GM18858 (cell line): ENCODE data around the gene AKAP13.
"Not testable (repeated sequence)": the region's sequence is repeated elsewhere in the genome, so short reads cannot be mapped to it uniquely, and the experiment has no call there.

Source experiments
- ATAC-seq: cut with Tn5 transposase; IDR thresholded peaks from one replicate; pipeline ENCODE4 v1.9.1; 2021; ENCODE audit not compliant: unreplicated experiment

AKAP13 gene

GRCh38 chr15:85583923-85584390, 203.6 kb downstream of the AKAP13 start:
- ATAC-seq = peak; percentile 37

GRCh38 chr15:85584872-85585271, 204.5 kb downstream of the AKAP13 start:
- no peak for ATAC-seq

GRCh38 chr15:85586196-85586595, 205.8 kb downstream of the AKAP13 start:
- ATAC-seq = not testable (repeated sequence)

- ATAC-seq = no peak
Observed at GRCh38 chr15:85587707-85588411, 207.5 kb downstream of the AKAP13 start.

- ATAC-seq = no peak
Observed at GRCh38 chr15:85588677-85589076, 208.3 kb downstream of the AKAP13 start.

- no peak for ATAC-seq
Observed at GRCh38 chr15:85589851-85590250, 209.4 kb downstream of the AKAP13 start.

GRCh38 chr15:85591622-85592021, 211.2 kb downstream of the AKAP13 start:
- no peak for ATAC-seq

- ATAC-seq = no peak
Observed at GRCh38 chr15:85592148-85592547, 211.7 kb downstream of the AKAP13 start.

- ATAC-seq = no peak
Observed at GRCh38 chr15:85593809-85594445, 213.5 kb downstream of the AKAP13 start.

- no peak for ATAC-seq
Observed at GRCh38 chr15:85595804-85596536, 215.6 kb downstream of the AKAP13 start.

GRCh38 chr15:85597155-85597815, 216.9 kb downstream of the AKAP13 start:
- ATAC-seq = no peak

- no peak for ATAC-seq
Observed at GRCh38 chr15:85598219-85598618, 217.8 kb downstream of the AKAP13 start.

- ATAC-seq = no peak
Observed at GRCh38 chr15:85598718-85599398, 218.5 kb downstream of the AKAP13 start.

GRCh38 chr15:85600001-85600400, 219.6 kb downstream of the AKAP13 start:
- ATAC-seq = no peak

- no peak for ATAC-seq
Observed at GRCh38 chr15:85603160-85603559, 222.8 kb downstream of the AKAP13 start.

GRCh38 chr15:85603703-85604102, 223.3 kb downstream of the AKAP13 start:
- no peak for ATAC-seq

- ATAC-seq = no peak
Observed at GRCh38 chr15:85604194-85604593, 223.8 kb downstream of the AKAP13 start.

- ATAC-seq = no peak
Observed at GRCh38 chr15:85606738-85607137, 226.3 kb downstream of the AKAP13 start.

- no peak for ATAC-seq
Observed at GRCh38 chr15:85607141-85607806, 226.9 kb downstream of the AKAP13 start.

GRCh38 chr15:85607842-85608241, 227.4 kb downstream of the AKAP13 start:
- no peak for ATAC-seq
